HG03460 (cell line): Measurements from ENCODE around the gene CACNG8.
"Not testable (repeated sequence)": the region's sequence is repeated elsewhere in the genome, so short reads cannot be mapped to it uniquely, and the experiment has no call there.

ENCODE experiments used
- ATAC-seq: cut with Tn5 transposase; IDR thresholded peaks from one replicate; pipeline ENCODE4 v1.9.1; 2021; ENCODE audit not compliant: unreplicated experiment

The CACNG8 gene

GRCh38 chr19:54030895-54031586 lies 68.3 kb downstream of the CACNG8 start:
- no peak for ATAC-seq

GRCh38 chr19:54035215-54036178 lies 72.8 kb downstream of the CACNG8 start:
- ATAC-seq: no peak

GRCh38 chr19:54036542-54036941 lies 73.8 kb downstream of the CACNG8 start:
- ATAC-seq: not testable (repeated sequence)
